Loucy (cell line): ENCODE results near the gene ADGRD2.

Experiments
- H2AFZ ChIP-seq: fragments of 200-600 bp; sonication (generic); 2 replicates; pipeline ENCODE4 v1.6.0; 2016; ENCODE audit warnings: antibody characterized with exemption, mild to moderate bottlenecking, low read length, moderate library complexity
- H3F3A ChIP-seq: fragments of 200-600 bp; 2 replicates; pipeline ENCODE4 v1.6.0; 2016; ENCODE audit warnings: antibody characterized with exemption, low read depth, mild to moderate bottlenecking
- H3K27me3 ChIP-seq: fragments of 200-600 bp; sonication (generic); 2 replicates; pipeline ENCODE4 v1.6.1; 2014; ENCODE audit warnings: low read length, mild to moderate bottlenecking; ENCODE audit not compliant: insufficient read depth, poor library complexity, severe bottlenecking
- H3K36me3 ChIP-seq: fragments of 200-600 bp; sonication (generic); 2 replicates; pipeline ENCODE4 v1.6.1; 2016; ENCODE audit warnings: low read length; ENCODE audit not compliant: insufficient read depth
- H3K4me1 ChIP-seq: fragments of 200-600 bp; sonication (generic); 2 replicates; pipeline ENCODE4 v1.5.1; 2014; ENCODE audit warnings: low read length, mild to moderate bottlenecking; ENCODE audit not compliant: insufficient read depth, poor library complexity, severe bottlenecking
- H3K4me2 ChIP-seq: fragments of 200-600 bp; sonication (generic); 2 replicates; pipeline ENCODE4 v1.6.0; 2014; ENCODE audit warnings: antibody characterized with exemption, low read length, low read depth, mild to moderate bottlenecking; ENCODE audit not compliant: poor library complexity, severe bottlenecking
- H3K4me3 ChIP-seq: fragments of 200-600 bp; sonication (generic); 2 replicates; pipeline ENCODE4 v1.5.1; 2014; ENCODE audit warnings: low read length, mild to moderate bottlenecking, mixed read lengths; ENCODE audit not compliant: poor library complexity, severe bottlenecking
- H3K79me2 ChIP-seq: fragments of 200-600 bp; sonication (generic); 2 replicates; pipeline ENCODE4 v1.6.1; 2014; ENCODE audit warnings: low read length; ENCODE audit not compliant: insufficient read depth
- H3K9ac ChIP-seq: fragments of 200-600 bp; sonication (generic); 2 replicates; pipeline ENCODE4 v1.6.0; 2014; ENCODE audit warnings: mild to moderate bottlenecking, low read depth, low read length, moderate library complexity; ENCODE audit not compliant: poor library complexity, severe bottlenecking
- H3K9me2 ChIP-seq: fragments of 200-600 bp; sonication (generic); replicated peaks from 2 replicates; pipeline ENCODE4 v1.6.1; 2016; ENCODE audit warnings: low read depth, low read length, mixed read lengths
- H3K9me3 ChIP-seq: fragments of 200-600 bp; sonication (generic); 2 replicates; pipeline ENCODE4 v1.6.1; 2014; ENCODE audit warnings: mild to moderate bottlenecking, antibody characterized with exemption, low read length, low read depth; ENCODE audit not compliant: insufficient read depth
- H4K20me1 ChIP-seq: fragments of 200-600 bp; sonication (generic); 2 replicates; pipeline ENCODE4 v1.6.0; 2014; ENCODE audit warnings: antibody characterized with exemption, low read length, mild to moderate bottlenecking; ENCODE audit not compliant: insufficient read depth, poor library complexity, severe bottlenecking
- EZH2phosphoT487 ChIP-seq: fragments of 200-600 bp; IDR thresholded peaks from 2 replicates; pipeline ENCODE4 v1.6.1; 2018; ENCODE audit warnings: antibody characterized with exemption, mild to moderate bottlenecking, moderate library complexity, borderline replicate concordance
- TF ChIP-seq, protein P1 (sequence below): fragments of 200-600 bp; sonication (generic); conservative IDR thresholded peaks from 2 replicates; pipeline ENCODE4 v1.5.1; 2014; ENCODE audit warnings: mild to moderate bottlenecking, antibody characterized with exemption, low read length

ADGRD2 gene

DNA sequence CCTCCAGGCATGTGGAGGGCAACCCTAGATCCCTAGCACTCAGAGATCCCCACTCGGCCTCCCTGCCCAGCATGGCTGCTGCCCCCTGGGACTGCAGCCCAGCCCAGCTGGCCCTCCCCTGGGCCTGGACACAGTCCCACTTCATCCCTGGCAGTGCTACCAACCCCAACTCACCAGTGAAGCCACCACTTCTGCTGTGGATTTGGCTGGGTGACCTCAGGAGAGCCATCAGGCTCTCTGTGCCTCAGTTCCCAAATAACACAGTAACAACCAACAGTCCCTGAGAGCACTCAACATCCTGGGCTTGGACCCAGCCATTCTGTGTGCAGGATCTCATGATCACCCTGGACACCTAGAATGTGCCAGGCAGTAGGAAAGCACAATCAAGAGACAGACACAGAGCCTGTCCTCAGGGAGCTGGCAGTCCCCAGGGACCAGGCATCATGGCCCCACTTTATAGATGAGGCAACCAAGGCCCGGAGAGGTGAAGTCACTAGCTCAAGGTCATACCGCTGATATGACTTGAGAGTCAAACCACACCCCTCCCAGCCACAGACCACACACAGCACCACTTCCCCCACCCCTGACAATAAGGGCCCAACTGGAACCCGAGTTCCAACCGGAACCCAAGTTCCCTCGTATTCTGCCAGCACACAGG, 30.3 kb upstream of the ADGRD2 start:
- no peaks in the 10 kb centered on the region for H3F3A ChIP-seq
- no peak overlapping the region for H3K4me3 ChIP-seq
- H3K27me3 ChIP-seq, result no peaks in the 10 kb centered on the region
- H3K9me2 ChIP-seq, result no peaks in the 10 kb centered on the region
- TF ChIP-seq, protein P1, sequence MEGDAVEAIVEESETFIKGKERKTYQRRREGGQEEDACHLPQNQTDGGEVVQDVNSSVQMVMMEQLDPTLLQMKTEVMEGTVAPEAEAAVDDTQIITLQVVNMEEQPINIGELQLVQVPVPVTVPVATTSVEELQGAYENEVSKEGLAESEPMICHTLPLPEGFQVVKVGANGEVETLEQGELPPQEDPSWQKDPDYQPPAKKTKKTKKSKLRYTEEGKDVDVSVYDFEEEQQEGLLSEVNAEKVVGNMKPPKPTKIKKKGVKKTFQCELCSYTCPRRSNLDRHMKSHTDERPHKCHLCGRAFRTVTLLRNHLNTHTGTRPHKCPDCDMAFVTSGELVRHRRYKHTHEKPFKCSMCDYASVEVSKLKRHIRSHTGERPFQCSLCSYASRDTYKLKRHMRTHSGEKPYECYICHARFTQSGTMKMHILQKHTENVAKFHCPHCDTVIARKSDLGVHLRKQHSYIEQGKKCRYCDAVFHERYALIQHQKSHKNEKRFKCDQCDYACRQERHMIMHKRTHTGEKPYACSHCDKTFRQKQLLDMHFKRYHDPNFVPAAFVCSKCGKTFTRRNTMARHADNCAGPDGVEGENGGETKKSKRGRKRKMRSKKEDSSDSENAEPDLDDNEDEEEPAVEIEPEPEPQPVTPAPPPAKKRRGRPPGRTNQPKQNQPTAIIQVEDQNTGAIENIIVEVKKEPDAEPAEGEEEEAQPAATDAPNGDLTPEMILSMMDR, result no peak
- no peak for TF ChIP-seq EZH2phosphoT487
- H3K79me2 ChIP-seq, result peaks cover 2% of the 10 kb centered on the region
- no peaks in the 10 kb centered on the region for H3K36me3 ChIP-seq
- H3K9me3 ChIP-seq, result no peaks in the 10 kb centered on the region
- H4K20me1 ChIP-seq, result peaks cover 2% of the 10 kb centered on the region
- peak overlapping the region; percentile 79 for H2AFZ ChIP-seq
- no peaks in the 10 kb centered on the region for H3K4me1 ChIP-seq
- no peak overlapping the region for H3K4me2 ChIP-seq
- H3K9ac ChIP-seq, result no peak overlapping the region

DNA sequence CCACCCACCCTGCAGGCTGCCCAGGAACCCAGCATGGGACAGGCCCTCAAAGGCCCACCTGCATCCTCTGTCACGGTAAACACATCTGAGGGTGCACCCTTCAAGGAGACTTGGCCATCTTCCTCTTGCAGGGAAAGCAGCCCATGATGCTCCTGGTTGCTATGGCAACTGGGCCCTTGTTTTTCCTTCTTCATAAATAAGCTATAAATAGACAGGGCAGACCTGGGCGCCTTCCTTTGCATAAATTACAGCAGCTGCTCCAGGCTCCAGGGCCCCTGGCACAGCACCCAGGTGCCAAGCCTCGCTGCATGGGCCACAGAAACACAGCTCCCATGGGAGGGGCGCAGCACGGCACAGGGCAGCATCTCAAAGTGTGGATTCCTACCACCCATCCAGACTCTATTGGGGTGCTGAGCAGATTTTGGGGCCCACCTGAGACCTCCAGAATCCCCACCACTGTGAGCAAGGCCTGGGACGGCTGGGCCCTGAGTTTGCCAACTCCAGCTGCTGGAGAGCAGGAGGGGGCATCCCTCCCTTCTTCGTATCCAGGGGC, 29.2 kb upstream of the ADGRD2 start:
- TF ChIP-seq, protein P1, result no peak
- no peak for TF ChIP-seq EZH2phosphoT487
- Histone ChIP-seq H3K79me2 (no peaks in the 10 kb centered on the region), H3K36me3 (no peaks in the 10 kb centered on the region), H3K9me2 (no peaks in the 10 kb centered on the region), H3K9ac (no peak overlapping the region), H4K20me1 (no peaks in the 10 kb centered on the region), H3K4me1 (no peaks in the 10 kb centered on the region), H3K4me2 (no peak overlapping the region), H3K9me3 (no peaks in the 10 kb centered on the region), H3K27me3 (no peaks in the 10 kb centered on the region), H2AFZ (no peak overlapping the region), H3K4me3 (no peak overlapping the region), H3F3A (no peaks in the 10 kb centered on the region)

DNA sequence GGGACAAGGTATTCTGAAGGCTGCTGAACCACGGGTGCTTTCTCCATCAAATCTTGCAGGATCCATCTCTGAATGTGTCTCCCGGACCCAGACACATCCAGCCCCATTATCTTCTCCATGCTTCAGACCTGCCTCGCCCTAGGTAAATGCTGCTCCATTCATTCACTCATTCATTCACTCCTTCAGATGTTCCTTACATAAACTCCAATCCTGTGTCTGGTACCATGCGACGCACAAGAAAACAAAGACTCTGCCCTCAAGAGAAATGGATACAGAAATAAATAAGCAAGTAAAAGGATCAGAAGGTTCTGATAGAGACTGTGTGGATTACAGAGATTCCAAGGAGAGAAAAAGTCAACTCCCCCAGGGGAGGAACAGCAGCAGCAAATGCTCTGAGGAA, 27.1 kb upstream of the ADGRD2 start:
- TF ChIP-seq, protein P1, result no peak
- TF ChIP-seq EZH2phosphoT487, result no peak
- Histone ChIP-seq H3K9me3 (no peaks in the 10 kb centered on the region), H3K4me2 (no peak overlapping the region), H2AFZ (no peak overlapping the region), H3K36me3 (no peaks in the 10 kb centered on the region), H3K4me1 (no peaks in the 10 kb centered on the region), H3K9me2 (no peaks in the 10 kb centered on the region), H3K9ac (no peak overlapping the region), H3F3A (no peaks in the 10 kb centered on the region), H3K4me3 (no peak overlapping the region), H4K20me1 (no peaks in the 10 kb centered on the region), H3K79me2 (no peaks in the 10 kb centered on the region), H3K27me3 (no peaks in the 10 kb centered on the region)
